MM.1S (cell line): ENCODE measurements around the gene ANKS6.
A peak's percentile ranks its signal among the peaks of the same experiment; 100 is the strongest.

Source experiments
- DNase-seq: peaks from one replicate; pipeline ENCODE4 v3.0.0-alpha.2; 2015
- H2AFZ ChIP-seq: fragments of 300-600 bp; sonication (generic); 2 replicates; pipeline ENCODE4 v1.6.0; 2016; ENCODE audit warnings: antibody characterized with exemption, low read length
- H3F3A ChIP-seq: fragments of 300-600 bp; sonication (generic); 2 replicates; pipeline ENCODE4 v1.6.1; 2016; ENCODE audit warnings: mild to moderate bottlenecking, antibody characterized with exemption, low read length, moderate library complexity, mixed read lengths; ENCODE audit not compliant: insufficient read depth
- H3K27ac ChIP-seq: fragments of 300-600 bp; sonication (generic); 2 replicates; pipeline ENCODE4 v1.5.1; 2016; ENCODE audit warnings: mild to moderate bottlenecking, low read length
- H3K27me3 ChIP-seq: fragments of 300-600 bp; sonication (generic); replicated peaks from 2 replicates; pipeline ENCODE4 v1.6.0; 2016; ENCODE audit warnings: low read length; ENCODE audit not compliant: insufficient read depth
- H3K36me3 ChIP-seq: fragments of 300-600 bp; sonication (generic); replicated peaks from 2 replicates; pipeline ENCODE4 v1.6.1; 2016; ENCODE audit warnings: mild to moderate bottlenecking, low read length, mixed read lengths; ENCODE audit not compliant: insufficient read depth
- H3K4me1 ChIP-seq: fragments of 300-600 bp; sonication (generic); 2 replicates; pipeline ENCODE4 v1.6.1; 2016; ENCODE audit warnings: low read length, mixed read lengths
- H3K4me2 ChIP-seq: fragments of 300-600 bp; sonication (generic); 2 replicates; pipeline ENCODE4 v1.6.0; 2016; ENCODE audit warnings: low read depth, low read length
- H3K4me3 ChIP-seq: fragments of 300-600 bp; sonication (generic); 2 replicates; pipeline ENCODE4 v1.5.1; 2016; ENCODE audit warnings: low read length, mixed read lengths
- H3K79me2 ChIP-seq: fragments of 300-600 bp; sonication (generic); 2 replicates; pipeline ENCODE4 v1.6.1; 2016; ENCODE audit warnings: mixed run types, low read length, mixed read lengths
- H3K9ac ChIP-seq: fragments of 300-600 bp; sonication (generic); 2 replicates; pipeline ENCODE4 v1.6.1; 2016; ENCODE audit warnings: low read length, mixed read lengths
- H3K9me2 ChIP-seq: fragments of 300-600 bp; sonication (generic); replicated peaks from 2 replicates; pipeline ENCODE4 v1.6.1; 2016; ENCODE audit warnings: mild to moderate bottlenecking, low read length, mixed read lengths; ENCODE audit not compliant: insufficient read depth
- H3K9me3 ChIP-seq: fragments of 300-600 bp; sonication (generic); replicated peaks from 2 replicates; pipeline ENCODE4 v1.6.1; 2016; ENCODE audit warnings: mild to moderate bottlenecking, low read length, mixed read lengths; ENCODE audit not compliant: insufficient read depth
- H4K20me1 ChIP-seq: fragments of 300-600 bp; sonication (generic); 2 replicates; pipeline ENCODE4 v1.6.1; 2016; ENCODE audit warnings: mild to moderate bottlenecking, low read length, moderate library complexity, mixed read lengths; ENCODE audit not compliant: insufficient read depth
- EZH2 ChIP-seq: fragments of 300-600 bp; sonication (generic); optimal IDR thresholded peaks from 2 replicates; pipeline ENCODE3; 2017; ENCODE audit warnings: low read depth, mild to moderate bottlenecking, antibody characterized with exemption, low read length, mixed read lengths
- EZH2phosphoT487 ChIP-seq: fragments of 300-600 bp; sonication (generic); IDR thresholded peaks from 2 replicates; pipeline ENCODE4 v1.6.1; 2018; ENCODE audit warnings: antibody characterized with exemption, low read length
- TF ChIP-seq, protein P1 (sequence below): fragments of 300-600 bp; sonication (generic); IDR thresholded peaks from 2 replicates; pipeline ENCODE4 v1.5.1; 2016; ENCODE audit warnings: antibody characterized with exemption, low read length, mixed read lengths

Gene ANKS6

DNA sequence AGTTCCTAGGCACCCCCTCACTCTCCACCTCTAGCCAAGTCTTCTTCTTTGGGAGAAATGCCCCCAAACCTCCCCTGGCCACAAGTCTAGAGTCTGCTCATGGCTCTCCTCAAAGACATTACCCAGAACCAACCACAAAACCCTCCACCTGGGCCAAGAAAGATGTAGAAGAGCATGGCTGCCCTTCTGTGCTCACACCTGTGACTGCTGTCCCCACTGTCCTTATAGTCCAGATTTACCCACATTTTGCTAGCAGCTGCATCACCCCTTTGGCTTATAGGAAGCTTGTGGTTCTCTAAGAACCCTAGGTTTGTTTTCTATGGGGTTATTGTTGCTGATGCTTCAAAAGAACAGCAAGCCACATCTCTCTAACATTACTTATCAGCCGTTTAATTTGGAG is 81.5 kb downstream of the ANKS6 start:
- H3K9me3 ChIP-seq = no peaks in the 10 kb centered on the region
- H3K27ac ChIP-seq = no peak overlapping the region
- H3F3A ChIP-seq = no peaks in the 10 kb centered on the region
- no peak overlapping the region for H3K4me2 ChIP-seq
- no peak overlapping the region for H3K9ac ChIP-seq
- no peaks in the 10 kb centered on the region for H3K9me2 ChIP-seq
- TF ChIP-seq EZH2phosphoT487 (no peak), EZH2 (no peak)
- TF ChIP-seq, protein P1, sequence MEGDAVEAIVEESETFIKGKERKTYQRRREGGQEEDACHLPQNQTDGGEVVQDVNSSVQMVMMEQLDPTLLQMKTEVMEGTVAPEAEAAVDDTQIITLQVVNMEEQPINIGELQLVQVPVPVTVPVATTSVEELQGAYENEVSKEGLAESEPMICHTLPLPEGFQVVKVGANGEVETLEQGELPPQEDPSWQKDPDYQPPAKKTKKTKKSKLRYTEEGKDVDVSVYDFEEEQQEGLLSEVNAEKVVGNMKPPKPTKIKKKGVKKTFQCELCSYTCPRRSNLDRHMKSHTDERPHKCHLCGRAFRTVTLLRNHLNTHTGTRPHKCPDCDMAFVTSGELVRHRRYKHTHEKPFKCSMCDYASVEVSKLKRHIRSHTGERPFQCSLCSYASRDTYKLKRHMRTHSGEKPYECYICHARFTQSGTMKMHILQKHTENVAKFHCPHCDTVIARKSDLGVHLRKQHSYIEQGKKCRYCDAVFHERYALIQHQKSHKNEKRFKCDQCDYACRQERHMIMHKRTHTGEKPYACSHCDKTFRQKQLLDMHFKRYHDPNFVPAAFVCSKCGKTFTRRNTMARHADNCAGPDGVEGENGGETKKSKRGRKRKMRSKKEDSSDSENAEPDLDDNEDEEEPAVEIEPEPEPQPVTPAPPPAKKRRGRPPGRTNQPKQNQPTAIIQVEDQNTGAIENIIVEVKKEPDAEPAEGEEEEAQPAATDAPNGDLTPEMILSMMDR = no peak
- H3K4me3 ChIP-seq = no peak overlapping the region
- H3K79me2 ChIP-seq = no peaks in the 10 kb centered on the region
- peak; percentile 21 for DNase-seq
- no peak overlapping the region for H2AFZ ChIP-seq
- H3K27me3 ChIP-seq = no peaks in the 10 kb centered on the region
- no peaks in the 10 kb centered on the region for H4K20me1 ChIP-seq
- no peaks in the 10 kb centered on the region for H3K36me3 ChIP-seq
- H3K4me1 ChIP-seq = no peaks in the 10 kb centered on the region

DNA sequence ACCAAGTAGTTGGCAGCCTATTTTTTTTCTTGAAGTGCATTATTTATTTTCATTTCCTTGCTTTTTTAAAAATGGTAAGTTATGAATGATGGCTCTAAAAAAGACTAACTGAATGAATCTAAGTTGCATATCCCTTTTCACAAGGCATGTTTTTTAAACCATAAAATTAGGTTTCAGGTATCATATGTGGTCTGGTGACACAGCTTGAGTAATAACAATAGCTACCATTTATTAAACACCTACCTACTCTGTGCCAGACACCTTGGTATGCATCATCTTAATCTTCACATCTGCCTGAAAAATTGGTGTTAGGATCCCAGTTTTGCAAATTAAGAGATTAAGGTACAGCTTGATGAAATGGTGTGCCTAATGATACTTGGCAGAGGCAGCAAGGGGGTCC is 83.4 kb downstream of the ANKS6 start:
- Histone ChIP-seq H3K9me3 (no peaks in the 10 kb centered on the region), H3K36me3 (no peaks in the 10 kb centered on the region), H3K27me3 (no peaks in the 10 kb centered on the region), H3K4me2 (no peak overlapping the region), H3K9me2 (no peaks in the 10 kb centered on the region), H3K27ac (no peak overlapping the region), H3K4me1 (no peaks in the 10 kb centered on the region), H3F3A (no peaks in the 10 kb centered on the region), H3K4me3 (no peak overlapping the region), H3K9ac (no peak overlapping the region), H4K20me1 (no peaks in the 10 kb centered on the region), H2AFZ (no peak overlapping the region), H3K79me2 (no peaks in the 10 kb centered on the region)
- TF ChIP-seq EZH2phosphoT487 (no peak), EZH2 (no peak)
- TF ChIP-seq, protein P1 = no peak
- no peak for DNase-seq

DNA sequence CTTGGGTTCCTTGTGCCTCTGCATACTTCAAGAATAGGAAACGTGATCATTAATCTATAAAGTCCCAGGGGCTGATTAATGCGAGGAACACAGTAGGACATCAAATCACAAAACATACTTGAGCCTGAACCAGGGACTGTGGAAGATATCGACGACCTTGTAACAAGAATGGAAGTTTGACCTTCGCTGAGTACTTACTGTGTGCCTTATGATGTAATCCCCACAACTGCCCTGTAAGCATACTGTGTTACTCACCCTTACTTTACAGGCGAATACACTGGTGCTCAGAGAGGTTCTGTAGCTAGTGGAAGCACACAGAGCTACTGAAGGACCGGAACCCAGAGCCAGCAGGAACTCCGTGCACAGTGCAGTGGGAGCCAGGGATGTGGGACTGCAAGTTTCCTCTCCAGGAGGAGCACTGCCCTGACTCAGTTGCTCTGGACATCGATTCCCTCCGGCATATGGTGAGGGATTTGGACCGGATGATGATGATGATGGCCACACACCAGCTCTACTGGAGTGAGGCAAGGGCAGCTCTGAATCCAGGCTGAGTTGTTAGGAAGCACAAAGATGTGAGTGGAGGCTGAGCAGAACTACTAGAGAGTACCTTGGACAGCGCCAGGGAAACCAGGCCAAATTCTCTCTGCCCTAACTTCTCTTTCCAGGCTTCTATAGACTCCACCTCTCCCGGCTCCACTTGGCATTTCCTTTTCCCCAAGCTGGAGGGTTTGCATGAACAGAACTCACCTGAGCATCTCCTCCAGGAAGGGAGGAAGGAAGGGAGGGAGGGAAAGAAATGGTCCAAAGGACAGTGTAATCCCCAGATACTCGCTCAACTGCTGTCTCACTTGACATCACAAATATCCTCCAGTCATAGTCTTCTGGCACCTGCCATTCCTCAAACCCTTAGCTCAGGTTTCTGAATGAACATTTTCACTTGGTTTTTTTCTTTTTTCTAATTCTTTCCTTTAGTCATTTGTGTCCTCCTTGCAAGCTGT is 86.1 kb downstream of the ANKS6 start:
- no peak overlapping the region for H2AFZ ChIP-seq
- no peaks in the 10 kb centered on the region for H3K9me3 ChIP-seq
- H3K9ac ChIP-seq = no peak overlapping the region
- H4K20me1 ChIP-seq = no peaks in the 10 kb centered on the region
- no peaks in the 10 kb centered on the region for H3K9me2 ChIP-seq
- H3K27me3 ChIP-seq = no peaks in the 10 kb centered on the region
- H3K4me1 ChIP-seq = no peaks in the 10 kb centered on the region
- no peak overlapping the region for H3K4me2 ChIP-seq
- no peak for DNase-seq
- no peak overlapping the region for H3K4me3 ChIP-seq
- TF ChIP-seq, protein P1 = no peak
- TF ChIP-seq EZH2phosphoT487 (no peak), EZH2 (no peak)
- no peaks in the 10 kb centered on the region for H3K79me2 ChIP-seq
- H3K36me3 ChIP-seq = no peaks in the 10 kb centered on the region
- no peak overlapping the region for H3K27ac ChIP-seq
- no peaks in the 10 kb centered on the region for H3F3A ChIP-seq
